AG04450 (cell line): ENCODE measurements around the gene MBNL1. TPM values are rescaled to one million over a fixed set of nuclear protein-coding genes. Genes with fewer than 3 reads are reported as not detected.

Experiments
- CTCF ChIA-PET: fragments of 300-600, 350-600 bp; formaldehyde crosslinking; extraction: SDS; loops from one replicate; lab custom pipeline; 2022; ENCODE audit warnings: antibody characterized with exemption, inconsistent platforms; lab: Charles Lee
- POLR2A ChIA-PET: fragments of 350-600 bp; formaldehyde crosslinking; extraction: SDS; loops from one replicate; lab custom pipeline; 2021; ENCODE audit warnings: antibody characterized with exemption, inconsistent platforms; lab: Yijun Ruan, JAX
- DNase-seq: peaks from one replicate; pipeline ENCODE4 v3.0.0-alpha.2; 2011; ENCODE audit warnings: low read depth, low spot score
- H3K27ac ChIP-seq: one replicate; pipeline ENCODE4 v1.5.1; 2012; ENCODE audit warnings: low read depth, low read length, control low read depth
- H3K27me3 ChIP-seq: one replicate; pipeline ENCODE4 v1.6.0; 2012; ENCODE audit warnings: low read length; ENCODE audit not compliant: control insufficient read depth, insufficient read depth
- H3K4me3 ChIP-seq: 2 replicates; pipeline ENCODE4 v1.5.1; 2011; ENCODE audit warnings: mild to moderate bottlenecking, low read depth, low read length, control low read depth
- H3K9me3 ChIP-seq: 2 replicates; pipeline ENCODE4 v1.5.1; 2012; ENCODE audit warnings: low read length; ENCODE audit not compliant: control insufficient read depth, insufficient read depth
- CTCF ChIP-seq: IDR thresholded peaks from 2 replicates; pipeline ENCODE4 v1.5.1; 2011; ENCODE audit warnings: low read depth, low read length, control low read depth, inconsistent platforms
- polyA plus RNA-seq: library from polyadenylated mRNA; depleted of rRNA; stranded (reverse); fragments of >200 nt; gene quantifications from 2 replicates; pipeline ENCODE4 v1.2.3, GENCODE V29; 2011

MBNL1 gene
- polyA plus RNA-seq, 1 experiment: 92.1 TPM

DNA sequence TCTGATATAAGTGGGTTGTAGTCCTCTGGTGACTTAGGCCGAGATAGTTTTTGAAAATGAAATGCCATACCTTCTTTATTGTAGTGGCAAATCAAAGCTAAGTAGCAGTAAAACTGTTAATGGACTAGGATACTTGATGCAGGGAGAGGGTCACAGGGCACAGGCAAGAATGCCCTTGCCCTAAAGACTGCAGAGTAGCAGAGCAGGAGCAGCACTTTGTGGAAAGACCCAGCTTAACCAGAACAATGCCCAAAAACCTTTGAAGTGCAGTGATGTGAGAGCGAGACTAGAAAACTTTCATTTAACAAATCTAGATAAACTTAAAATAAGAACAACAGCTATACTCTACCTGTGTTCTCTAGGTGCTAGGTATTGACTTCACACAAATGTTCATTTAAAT lies 121.9 kb downstream of the MBNL1 start:
- no peak for DNase-seq
- no peaks in the 10 kb centered on the region for H3K27me3 ChIP-seq
- TF ChIP-seq CTCF: no peak
- no peak overlapping the region for H3K27ac ChIP-seq
- H3K4me3 ChIP-seq: no peak overlapping the region
- CTCF ChIA-PET: no interaction called here
- POLR2A ChIA-PET: no interaction called here
- no peaks in the 10 kb centered on the region for H3K9me3 ChIP-seq

GRCh38 chr3:152391671-152392070 lies 122.9 kb downstream of the MBNL1 start:
- TF ChIP-seq CTCF: no peak
- CTCF ChIA-PET: interaction anchor here (1.5 kb wide), 1 partner anchor 320 kb away, joined by 7 read pairs; no protein-coding TSS in a partner anchor
- H3K9me3 ChIP-seq: no peaks in the 10 kb centered on the region
- no peak overlapping the region for H3K27ac ChIP-seq
- POLR2A ChIA-PET: interaction anchor here (0.6 kb wide), 1 partner anchor 71 kb away, joined by 3 read pairs; no protein-coding TSS in a partner anchor
- H3K27me3 ChIP-seq: no peaks in the 10 kb centered on the region
- H3K4me3 ChIP-seq: no peak overlapping the region
- no peak for DNase-seq

GRCh38 chr3:152392272-152392880 lies 123.6 kb downstream of the MBNL1 start:
- no peak for DNase-seq
- H3K27ac ChIP-seq: no peak overlapping the region
- POLR2A ChIA-PET: no interaction called here
- no peaks in the 10 kb centered on the region for H3K27me3 ChIP-seq
- no peak for TF ChIP-seq CTCF
- CTCF ChIA-PET: interaction anchor here (1.2 to 1.5 kb wide), 2 partner anchors 320 kb away, joined by 4 to 7 read pairs; no protein-coding TSS in a partner anchor
- no peak overlapping the region for H3K4me3 ChIP-seq
- H3K9me3 ChIP-seq: no peaks in the 10 kb centered on the region

DNA sequence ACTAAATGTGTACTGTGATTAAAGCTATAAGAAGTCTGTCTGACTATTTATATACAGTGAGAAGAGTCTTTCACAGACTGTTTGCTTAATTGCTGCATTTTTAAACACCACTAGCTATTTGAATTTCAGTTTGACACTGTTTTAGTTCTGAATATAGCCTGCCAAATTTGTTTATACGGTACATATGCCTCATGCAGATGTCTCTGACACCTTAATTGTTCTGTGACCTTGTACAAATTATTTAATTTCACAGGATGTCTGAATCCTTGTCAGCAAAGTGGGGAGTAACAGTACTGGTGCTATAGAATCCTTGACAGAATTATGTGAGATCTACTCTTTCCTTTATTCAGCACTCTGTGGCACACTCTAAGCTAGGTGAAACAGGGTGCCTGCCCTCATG lies 125.5 kb downstream of the MBNL1 start:
- Histone ChIP-seq H3K4me3 (no peak overlapping the region), H3K27me3 (no peaks in the 10 kb centered on the region), H3K9me3 (no peaks in the 10 kb centered on the region), H3K27ac (no peak overlapping the region)
- no peak for TF ChIP-seq CTCF
- no peak for DNase-seq
- CTCF ChIA-PET: no interaction called here
- POLR2A ChIA-PET: no interaction called here

- POLR2A ChIA-PET: no interaction called here
- CTCF ChIA-PET: no interaction called here
- Histone ChIP-seq H3K27me3 (no peaks in the 10 kb centered on the region), H3K4me3 (no peak overlapping the region), H3K27ac (no peak overlapping the region), H3K9me3 (no peaks in the 10 kb centered on the region)
- DNase-seq: no peak
- TF ChIP-seq CTCF: no peak
These were observed 127.0 kb downstream of the MBNL1 start for GRCh38 chr3:152395764-152396163.
